HG03045 (cell line): ENCODE results near the gene ARID5A.
"Not testable (repeated sequence)": the region's sequence is repeated elsewhere in the genome, so short reads cannot be mapped to it uniquely, and the experiment has no call there.

ENCODE experiments used
- ATAC-seq: cut with Tn5 transposase; IDR thresholded peaks from one replicate; pipeline ENCODE4 v1.9.1; 2021; ENCODE audit warnings: mild to moderate bottlenecking, moderate library complexity; ENCODE audit not compliant: unreplicated experiment

The ARID5A gene

DNA sequence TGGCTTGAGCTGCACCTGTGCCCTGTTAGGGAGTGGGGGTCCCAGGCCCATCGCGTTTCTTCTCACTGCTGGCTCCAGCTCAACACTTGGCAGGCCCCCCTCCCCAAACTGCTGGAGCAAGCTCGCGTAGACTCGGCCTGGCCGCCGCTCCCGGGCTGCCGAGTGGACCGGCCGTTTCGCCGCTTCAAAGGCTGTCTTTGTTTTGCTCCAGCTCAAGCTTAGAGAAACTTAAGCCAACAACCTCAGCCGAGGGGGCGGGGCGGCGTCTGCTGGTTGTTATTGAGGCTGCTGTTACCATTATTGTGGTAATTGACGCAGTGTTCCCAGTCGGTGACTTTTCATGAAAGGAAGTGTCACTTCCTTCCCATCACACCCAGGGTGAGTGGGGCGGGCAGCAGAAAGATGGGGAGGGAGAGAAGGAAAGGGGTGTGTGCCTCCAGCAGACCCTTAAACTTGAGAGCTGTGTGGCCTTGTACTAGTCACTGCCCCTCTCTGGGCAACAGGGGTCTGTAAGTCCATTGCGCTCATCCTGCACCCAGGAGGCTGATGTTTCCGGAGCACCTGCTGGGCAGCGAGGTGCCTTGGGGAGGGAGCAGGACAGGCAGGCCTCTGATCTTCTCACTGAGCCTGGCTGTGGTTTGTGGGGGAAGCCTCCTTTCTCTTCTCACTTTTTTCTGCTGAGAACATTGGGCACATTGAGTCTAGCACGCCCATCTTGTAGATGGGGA lies 2.1 kb downstream of the ARID5A start:
- ATAC-seq = no peak

DNA sequence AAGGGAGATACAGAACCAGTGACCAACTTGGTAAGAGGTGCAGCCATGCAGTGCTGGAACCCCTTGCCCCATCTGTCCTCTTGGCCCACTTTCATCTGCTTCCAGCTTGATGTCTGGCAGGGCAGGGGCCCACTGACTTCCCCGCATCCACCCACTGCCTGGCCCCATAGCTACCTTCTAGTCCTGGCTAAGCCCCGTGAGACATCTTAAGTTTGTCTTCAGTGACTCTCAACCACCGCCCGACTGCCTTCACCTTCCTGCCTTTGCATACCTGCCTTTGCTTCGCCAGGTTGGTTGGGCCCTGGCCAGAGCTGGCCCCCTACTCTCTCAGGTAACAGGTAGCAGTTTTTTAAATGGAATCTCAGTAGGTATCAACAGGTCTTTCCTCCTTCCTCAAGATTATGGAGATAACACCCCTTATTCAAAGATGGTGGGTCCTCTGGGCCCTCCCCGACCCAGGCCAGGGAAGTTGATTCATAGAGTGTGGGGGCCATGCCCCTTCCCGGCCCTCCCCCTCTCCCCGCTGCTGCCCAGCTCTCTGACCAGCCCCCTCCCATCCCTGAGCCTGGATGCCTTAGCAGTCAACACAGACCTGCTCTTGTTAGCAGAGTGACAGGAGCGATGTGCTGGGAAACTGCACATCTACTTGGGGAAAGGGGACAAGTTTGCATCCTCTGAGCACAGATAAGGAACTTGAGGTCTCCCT lies 2.8 kb downstream of the ARID5A start:
- no peak for ATAC-seq

DNA sequence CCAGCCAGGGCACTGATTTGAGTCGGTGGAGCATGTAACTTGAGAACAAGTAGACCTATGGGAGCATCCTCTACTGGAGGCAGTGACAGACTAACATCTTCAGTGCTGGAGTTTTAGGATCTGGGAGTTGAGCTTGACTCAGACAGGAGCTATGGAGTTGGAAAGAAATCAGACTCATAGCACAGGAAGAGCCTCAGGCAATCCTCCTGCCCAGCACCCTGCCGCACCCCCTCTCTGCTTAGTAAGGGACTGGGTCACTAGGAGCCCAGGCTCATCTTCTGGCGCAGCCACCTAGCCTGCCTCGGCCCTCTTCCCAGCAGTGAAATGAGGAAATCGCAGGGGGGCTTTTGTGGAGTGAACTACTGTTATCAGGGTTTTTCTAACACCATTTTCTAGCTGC lies 3.6 kb downstream of the ARID5A start:
- ATAC-seq = no peak

DNA sequence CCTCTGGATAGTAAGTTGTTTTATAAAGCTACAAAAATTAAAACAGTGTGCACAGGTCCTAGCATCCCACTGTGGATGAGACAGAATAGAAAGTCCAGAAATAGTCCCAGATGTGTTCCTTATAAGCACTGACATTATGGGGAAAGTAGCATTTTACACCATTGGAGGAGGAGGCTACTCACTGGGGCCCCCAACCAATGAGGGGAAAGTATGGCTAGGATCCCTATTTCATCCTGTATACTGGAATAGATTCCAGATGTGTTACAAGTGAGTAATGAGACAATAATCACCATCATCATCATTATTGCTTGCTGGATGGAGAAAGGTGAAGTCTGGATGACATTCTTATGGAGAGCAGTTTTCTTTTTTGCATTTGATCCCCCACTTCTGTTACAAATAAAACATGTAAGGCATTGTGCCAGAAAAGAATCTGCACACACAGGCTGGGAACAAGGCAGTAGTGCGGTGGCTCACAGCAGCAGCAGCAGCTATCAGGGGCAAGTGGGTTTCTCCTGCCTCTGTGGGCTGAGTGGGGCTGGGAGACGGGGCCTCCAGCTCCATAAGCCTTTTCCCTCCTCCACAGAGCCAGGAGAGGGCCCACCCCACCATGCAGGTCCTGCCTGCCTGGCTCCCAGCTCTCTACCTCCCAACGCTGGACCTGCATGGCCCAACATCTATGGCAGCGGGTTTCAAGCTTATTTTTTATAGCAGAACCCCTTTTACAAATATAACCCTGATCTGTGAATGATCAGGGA lies 5.0 kb downstream of the ARID5A start:
- no peak for ATAC-seq

DNA sequence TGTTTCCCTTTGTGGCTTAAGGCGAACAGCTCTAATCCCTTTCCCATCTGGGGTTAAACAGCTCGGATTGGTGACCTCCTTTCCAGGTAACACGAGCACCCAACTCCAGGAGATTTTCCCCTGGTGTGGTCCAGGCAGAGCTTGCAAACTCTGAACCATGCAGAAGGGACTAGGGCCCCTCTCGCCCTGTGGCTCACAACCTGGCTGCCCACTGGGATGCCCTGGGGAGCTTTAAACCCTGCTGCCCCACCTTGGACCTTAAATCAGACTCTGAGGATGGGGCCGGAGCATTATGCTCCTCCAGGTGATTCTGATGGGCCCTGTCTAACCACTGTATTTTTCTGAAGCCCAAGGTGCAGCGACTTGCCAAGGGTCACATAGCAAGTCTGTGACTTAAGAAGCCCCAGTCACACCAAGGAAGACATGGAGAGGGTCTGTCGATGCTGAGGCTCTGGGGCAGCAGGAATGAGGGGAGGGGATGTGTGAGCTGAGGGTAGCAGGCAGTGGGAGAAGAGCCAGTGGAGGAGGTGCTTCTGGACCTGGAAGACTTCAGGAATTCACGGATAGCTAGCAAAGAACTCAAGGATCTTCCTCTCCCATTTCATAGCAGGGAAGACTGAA lies 5.9 kb downstream of the ARID5A start:
- ATAC-seq = no peak

DNA sequence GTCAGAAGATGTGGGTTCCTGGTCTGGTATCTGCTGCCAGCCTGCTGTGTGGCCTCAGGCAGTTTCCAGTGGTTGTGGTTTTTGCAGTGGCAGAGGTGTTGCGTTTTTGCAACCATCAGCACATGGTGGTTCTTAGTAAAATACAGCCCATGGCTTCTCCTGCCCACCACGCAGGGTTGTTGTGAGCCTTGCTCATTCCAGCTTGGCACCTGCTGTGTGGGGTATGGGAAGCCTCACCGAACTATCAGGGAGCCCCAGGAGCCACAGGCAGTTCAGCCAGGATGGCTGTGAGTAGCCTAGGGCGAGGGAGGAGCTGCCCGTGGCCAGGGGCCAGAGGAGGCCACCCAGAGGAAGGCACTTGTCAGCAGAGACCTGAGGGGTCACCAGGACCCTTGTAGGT lies 9.8 kb downstream of the ARID5A start:
- no peak for ATAC-seq

DNA sequence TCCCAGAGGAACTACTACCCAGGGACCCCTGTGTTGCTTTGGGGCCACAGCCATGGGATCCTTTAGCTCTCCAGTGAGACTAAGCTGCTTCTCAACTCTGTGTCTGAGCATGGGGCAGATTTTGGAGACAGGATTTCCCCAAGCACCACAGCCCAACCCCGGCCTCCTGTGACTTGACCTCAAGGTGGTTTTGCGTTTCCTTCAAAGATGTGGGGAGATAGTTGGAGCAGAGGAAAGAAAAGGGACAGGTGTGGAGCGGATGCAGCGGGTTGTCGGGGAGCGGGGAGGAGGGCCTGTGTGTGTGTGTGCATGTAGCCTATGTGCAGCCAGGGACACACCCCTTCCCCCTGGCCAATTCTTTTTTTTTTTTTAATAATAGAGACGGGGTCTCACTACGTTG lies 10.2 kb downstream of the ARID5A start:
- no peak for ATAC-seq

DNA sequence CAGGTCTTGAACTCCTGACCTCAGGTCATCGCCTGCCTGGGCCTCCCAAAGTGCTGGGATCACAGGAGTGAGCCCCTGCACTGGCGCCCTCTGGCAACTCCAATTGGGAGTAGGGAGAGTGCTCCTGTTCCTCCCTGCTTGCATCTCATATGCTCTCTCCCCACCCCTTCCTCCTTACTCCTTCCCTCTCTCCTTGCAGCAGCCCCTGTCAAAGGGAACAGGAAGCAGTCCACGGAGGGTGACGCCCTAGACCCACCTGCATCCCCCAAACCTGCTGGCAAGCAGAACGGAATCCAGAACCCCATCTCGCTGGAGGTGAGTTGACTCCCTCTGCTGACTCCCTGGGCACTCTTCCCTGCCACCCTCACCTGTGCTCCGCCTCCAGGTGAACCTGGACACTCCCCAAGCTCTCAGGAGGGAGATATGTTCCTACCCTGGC lies 10.7 kb downstream of the ARID5A start:
- ATAC-seq = no peak

DNA sequence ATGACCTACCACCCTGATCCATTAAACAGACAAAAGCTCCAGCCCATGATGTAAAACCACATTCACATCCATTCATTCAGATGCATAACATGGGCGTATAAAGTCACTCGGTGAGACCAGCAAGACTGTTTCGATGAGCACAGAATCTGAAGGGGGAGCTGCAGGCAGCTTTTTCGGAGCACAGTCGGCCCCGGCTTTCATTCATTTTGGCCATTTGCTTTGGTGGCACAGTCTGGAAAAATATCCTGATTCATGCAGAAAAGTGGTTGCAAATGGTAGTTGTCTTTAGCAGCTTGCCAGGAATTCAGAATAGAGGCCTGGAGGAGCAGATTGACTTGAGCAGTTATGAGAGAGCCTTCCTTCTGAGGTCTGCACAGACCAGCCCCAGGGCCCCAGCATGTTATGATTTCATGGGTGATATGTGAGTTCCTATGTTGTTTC lies 11.2 kb downstream of the ARID5A start:
- no peak for ATAC-seq

DNA sequence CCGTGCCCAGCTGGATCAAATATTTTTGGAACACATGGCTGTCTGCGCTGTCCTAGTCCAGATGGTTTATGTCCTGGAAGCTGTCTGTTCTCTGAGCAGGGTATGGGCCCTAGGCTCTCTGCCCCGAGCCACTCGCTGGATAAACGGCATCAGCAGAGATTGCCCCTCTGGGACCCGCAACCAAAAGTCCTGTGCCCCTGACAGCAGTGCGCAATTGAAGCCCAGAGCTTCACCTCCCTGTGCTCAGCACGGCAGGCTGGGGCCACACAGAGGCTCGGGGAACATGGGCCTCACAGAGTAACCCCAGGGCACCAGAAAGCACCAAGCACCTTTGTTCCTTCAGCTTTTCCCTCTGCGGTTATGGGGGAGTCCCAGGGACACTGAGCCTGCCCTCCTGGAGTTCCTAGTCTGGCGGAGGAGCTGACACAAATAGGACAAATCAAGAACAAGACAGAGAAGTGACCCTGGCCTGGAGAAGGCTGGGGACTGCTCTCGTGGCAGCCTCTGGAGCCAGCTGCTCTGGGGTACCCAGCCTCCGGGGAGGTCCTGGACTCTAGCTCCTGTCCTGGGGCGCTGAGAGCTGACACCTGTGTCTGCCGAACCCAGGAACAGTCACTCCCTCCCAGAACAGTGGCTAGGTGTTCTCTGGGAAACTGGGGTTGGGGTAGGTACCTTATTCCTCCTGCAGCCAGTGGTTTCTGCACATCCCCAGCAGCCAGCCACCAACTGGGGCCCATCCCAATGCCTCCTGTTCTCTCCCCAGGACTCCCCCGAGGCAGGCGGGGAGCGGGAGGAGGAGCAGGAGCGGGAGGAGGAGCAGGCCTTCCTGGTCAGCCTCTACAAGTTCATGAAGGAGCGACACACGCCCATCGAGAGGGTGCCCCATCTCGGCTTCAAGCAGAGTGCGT lies 12.3 kb downstream of the ARID5A start:
- ATAC-seq = no peak

DNA sequence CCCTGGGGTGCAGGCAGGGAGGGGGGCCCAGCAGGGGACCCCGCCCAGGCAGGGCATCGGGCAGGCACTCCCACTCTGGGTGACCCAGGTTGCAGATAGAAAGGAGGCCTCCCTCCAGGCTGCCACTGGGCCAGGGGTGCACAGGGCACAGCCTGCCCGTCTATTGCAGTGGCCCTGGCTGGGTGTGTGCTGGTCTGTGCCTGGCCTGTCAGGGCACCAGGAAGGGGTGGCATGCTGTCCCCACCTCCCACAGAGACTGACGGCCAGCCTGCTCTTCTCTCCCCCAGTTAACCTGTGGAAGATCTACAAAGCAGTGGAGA lies 12.9 kb downstream of the ARID5A start:
- ATAC-seq = no peak

DNA sequence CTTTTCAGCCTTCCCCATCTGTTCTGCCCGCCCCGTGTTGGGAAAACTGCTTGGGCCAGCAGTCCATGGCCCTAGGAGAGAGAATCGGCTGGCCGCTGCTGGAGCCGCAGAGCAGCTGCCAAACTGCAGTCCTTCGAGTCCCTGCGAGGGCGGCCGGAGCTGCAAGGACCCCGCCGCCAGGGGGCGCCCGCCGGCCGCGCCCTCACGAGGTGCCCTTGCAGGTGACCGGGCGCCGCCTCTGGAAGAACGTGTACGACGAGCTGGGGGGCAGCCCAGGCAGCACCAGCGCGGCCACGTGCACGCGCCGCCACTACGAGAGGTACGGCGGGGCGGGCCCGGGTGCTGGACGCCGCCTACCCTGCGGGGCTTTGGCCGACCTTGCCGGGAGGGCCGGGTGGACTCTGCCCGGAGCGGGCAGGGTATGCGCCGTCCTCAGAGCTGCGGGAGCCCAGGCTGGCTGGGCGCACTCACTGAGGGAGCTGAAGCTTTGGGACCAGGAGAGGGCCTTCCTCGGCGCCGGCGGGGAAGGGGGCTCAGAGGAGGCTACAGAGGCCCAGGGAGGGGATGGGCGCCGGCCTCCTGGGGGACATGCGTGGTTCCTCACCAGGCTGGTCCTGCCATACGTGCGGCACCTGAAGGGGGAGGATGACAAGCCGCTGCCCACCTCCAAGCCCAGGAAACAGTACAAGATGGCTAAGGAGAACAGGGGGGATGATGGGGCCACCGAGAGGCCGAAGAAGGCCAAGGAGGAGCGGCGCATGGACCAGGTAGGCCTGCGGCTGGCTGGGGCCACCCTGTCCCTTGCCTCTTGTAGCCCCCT lies 13.6 kb downstream of the ARID5A start:
- no peak for ATAC-seq

DNA sequence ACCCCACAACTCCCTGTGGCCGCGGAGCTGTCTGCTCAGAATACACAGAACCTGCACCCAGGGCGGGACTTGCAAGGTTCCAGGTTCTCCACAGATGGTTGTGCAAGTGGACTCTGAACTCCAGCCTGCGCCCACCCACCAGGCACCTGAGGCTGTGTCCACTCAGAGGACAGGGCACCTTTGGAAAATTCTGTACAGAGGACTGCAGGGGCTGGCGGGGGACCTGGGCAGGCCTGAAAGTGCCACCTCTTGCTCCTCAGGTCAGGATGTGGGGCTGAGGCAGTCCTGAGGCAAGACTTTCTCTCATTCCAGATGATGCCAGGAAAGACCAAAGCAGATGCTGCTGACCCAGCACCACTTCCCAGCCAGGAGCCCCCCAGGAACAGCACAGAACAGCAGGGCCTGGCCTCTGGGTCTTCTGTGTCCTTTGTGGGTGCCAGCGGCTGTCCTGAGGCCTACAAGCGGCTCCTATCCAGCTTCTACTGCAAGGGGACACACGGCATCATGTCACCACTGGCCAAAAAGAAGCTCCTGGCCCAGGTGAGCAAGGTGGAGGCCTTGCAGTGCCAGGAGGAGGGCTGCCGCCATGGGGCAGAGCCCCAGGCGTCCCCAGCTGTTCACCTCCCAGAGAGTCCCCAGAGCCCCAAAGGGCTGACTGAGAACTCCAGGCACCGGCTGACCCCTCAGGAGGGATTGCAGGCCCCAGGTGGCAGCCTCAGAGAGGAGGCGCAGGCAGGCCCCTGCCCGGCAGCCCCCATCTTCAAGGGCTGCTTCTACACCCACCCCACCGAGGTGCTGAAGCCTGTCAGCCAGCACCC lies 14.4 kb downstream of the ARID5A start:
- ATAC-seq = no peak

DNA sequence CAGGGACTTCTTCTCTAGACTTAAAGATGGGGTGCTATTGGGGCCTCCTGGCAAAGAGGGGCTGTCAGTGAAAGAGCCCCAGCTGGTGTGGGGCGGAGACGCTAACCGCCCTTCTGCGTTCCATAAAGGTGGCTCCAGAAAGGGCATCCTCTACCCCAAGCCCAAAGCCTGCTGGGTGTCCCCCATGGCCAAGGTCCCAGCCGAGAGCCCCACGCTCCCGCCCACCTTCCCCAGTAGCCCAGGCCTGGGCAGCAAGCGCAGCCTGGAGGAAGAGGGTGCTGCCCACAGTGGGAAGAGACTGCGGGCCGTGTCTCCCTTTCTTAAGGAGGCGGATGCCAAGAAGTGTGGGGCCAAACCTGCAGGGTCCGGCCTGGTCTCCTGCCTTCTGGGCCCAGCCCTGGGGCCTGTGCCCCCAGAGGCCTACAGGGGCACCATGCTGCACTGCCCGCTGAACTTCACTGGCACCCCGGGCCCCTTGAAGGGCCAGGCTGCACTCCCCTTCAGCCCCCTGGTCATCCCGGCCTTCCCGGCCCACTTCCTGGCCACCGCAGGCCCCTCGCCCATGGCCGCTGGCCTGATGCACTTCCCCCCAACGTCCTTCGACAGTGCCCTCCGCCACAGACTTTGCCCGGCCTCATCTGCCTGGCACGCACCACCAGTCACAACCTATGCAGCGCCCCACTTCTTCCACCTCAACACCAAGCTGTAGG lies 15.2 kb downstream of the ARID5A start:
- ATAC-seq = no peak

DNA sequence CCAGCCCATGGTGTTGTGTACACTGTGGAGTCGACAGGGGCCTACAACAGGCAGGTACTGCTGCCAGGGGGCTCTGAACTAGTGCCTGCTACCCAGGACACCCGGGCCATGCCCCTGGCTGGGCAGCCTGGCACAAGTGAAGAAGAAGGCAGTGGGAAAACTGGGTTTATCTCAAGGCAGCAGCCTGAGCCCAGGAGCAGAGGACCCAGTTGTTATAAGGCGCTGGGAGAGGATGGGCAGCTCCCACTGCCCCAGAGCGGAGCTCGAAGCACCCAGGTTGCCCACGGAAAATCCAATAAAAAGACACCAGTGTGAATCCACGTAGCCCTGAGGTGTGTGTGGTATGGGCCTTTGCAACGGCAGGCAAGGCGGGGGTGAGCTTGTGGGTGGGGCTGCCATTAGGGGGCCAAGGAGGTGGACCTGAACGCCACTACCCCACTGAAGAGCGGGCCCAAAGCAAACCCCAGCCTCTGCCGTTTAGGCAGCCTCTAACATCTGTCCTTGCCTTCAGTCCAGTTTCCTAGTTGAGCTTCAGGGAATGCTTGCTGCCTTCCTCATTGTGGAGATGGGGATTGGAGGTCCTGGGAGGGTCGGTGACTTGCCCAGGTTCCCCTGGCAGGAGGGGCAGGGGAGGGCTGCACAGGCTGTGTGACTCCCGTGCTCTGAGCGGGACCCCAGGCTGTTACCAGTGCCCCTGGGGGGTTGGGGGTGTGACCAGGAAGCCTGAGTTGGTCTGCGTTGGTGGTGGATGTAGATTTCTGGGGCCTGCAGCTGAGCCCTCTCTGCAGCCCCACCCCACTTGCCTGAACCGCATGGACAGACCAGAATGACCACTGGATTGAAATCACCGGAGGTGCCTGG lies 16.0 kb downstream of the ARID5A start:
- ATAC-seq = no peak

DNA sequence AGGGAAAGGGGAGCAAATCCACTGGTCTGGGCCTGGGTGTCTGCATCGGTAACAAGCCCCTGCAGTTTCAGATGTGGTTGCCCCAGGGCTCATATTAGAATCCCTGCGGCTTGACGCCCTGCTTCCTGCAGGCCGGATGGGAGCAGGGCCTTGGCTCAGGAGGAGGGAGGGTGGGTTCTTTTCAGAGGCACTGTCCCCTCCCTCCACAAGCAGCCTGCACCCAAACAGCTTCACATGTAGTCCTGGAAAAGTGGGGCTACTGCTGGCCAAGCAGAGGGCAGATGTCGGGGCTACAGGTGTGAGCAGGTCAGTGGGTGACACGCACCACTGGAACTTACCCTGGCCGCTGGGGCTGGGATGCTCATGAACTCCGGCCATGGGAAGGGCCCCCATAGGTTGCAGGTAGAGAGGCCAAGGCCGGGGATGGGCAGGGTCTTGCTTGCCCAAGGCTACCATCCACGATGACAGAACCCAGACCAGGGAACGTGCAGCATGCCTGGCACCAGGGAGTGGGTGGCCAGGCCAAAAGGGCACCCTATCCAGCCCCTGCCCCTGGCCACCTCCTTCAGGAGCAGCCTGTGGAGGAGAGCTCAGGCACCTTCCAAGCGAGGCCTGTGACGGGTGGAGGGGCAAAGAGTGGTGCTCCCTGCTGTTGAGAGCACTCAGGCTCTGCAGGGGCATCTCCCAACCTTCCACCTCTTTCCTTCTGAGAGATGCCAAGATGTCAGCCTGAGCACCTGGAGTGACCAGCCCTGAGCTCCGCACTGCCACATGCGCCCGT lies 16.8 kb downstream of the ARID5A start:
- no peak for ATAC-seq

DNA sequence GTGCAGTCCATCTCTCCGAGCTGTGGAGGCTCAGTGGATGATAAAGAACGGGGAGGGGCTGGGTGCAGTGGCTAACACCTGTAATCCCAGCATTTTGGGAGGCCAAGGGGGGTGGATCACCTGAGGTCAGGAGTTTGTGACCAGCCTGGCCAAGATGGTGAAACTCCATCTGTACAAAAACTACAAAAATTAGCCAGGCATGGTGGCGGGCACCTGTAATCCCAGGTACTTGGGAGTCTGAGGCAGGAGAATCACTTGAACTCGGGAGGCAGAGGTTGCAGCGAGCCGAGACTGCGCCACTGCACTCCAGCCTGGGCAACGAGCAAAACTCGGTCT lies 17.4 kb downstream of the ARID5A start:
- ATAC-seq = not testable (repeated sequence)
